HepG2 (cell line): ENCODE results near the gene POLA1. TPM values are rescaled to one million over a fixed set of nuclear protein-coding genes. Genes with fewer than 3 reads are reported as not detected.

Experiments used
- CC2D1A ChIP-seq: sonication (generic); formaldehyde crosslinking; IDR thresholded peaks from 2 replicates; pipeline ENCODE4 v1.8.1; 2023; ENCODE audit warnings: mild to moderate bottlenecking, missing genetic modification reagents
- CHCHD3 ChIP-seq: sonication (generic); formaldehyde crosslinking; IDR thresholded peaks from 2 replicates; pipeline ENCODE4 v1.8.0; 2022; ENCODE audit warnings: mild to moderate bottlenecking, missing genetic modification reagents, moderate library complexity
- GABPA ChIP-seq, 2 experiments: IDR thresholded peaks; 2 replicates each; pipeline ENCODE4 v1.6.1; 2011 to 2016; ENCODE audit warnings: low read depth in 2 of 2, low read length in 1 of 2, missing biosample characterization in 1 of 2, missing genetic modification characterization in 1 of 2
- GATAD1 ChIP-seq: IDR thresholded peaks from 2 replicates; pipeline ENCODE4 v1.6.1; 2016; ENCODE audit warnings: missing genetic modification reagents, missing compliant biosample characterization
- NFIB ChIP-seq: sonication (generic); formaldehyde crosslinking; IDR thresholded peaks from 2 replicates; pipeline ENCODE4 v1.9.0; 2021; ENCODE audit warnings: missing genetic modification reagents, mild to moderate bottlenecking, borderline replicate concordance
- PAF1 ChIP-seq: IDR thresholded peaks from 2 replicates; pipeline ENCODE4 v1.6.1; 2016; ENCODE audit warnings: missing genetic modification reagents, missing compliant biosample characterization
- RARG ChIP-seq: sonication (generic); formaldehyde crosslinking; IDR thresholded peaks from 2 replicates; pipeline ENCODE4 v1.4.0; 2020; ENCODE audit warnings: low read depth, mild to moderate bottlenecking, missing genetic modification reagents
- RBM22 ChIP-seq: fragments of 200-400 bp; formaldehyde crosslinking; optimal IDR thresholded peaks from 2 replicates; pipeline ENCODE3; 2017; ENCODE audit warnings: mild to moderate bottlenecking, low read length, moderate library complexity
- RCOR2 ChIP-seq: IDR thresholded peaks from 2 replicates; pipeline ENCODE4 v1.6.1; 2016; ENCODE audit warnings: missing biosample characterization, missing genetic modification reagents
- ZNF230 ChIP-seq: sonication (generic); formaldehyde crosslinking; IDR thresholded peaks from 2 replicates; pipeline ENCODE4 v1.4.0; 2020; ENCODE audit warnings: mild to moderate bottlenecking, missing genetic modification reagents
- ZNF326 ChIP-seq: sonication (generic); formaldehyde crosslinking; IDR thresholded peaks from 2 replicates; pipeline ENCODE4 v1.4.0; 2020; ENCODE audit warnings: missing genetic modification reagents, borderline replicate concordance
- ZNF337 ChIP-seq: sonication (generic); formaldehyde crosslinking; IDR thresholded peaks from 2 replicates; pipeline ENCODE4 v1.5.1; 2020; ENCODE audit warnings: missing genetic modification reagents, low read depth, mild to moderate bottlenecking, borderline replicate concordance
- ZNF343 ChIP-seq: sonication (generic); formaldehyde crosslinking; IDR thresholded peaks from 2 replicates; pipeline ENCODE4 v1.4.0; 2020; ENCODE audit warnings: mild to moderate bottlenecking, missing genetic modification reagents
- ZNF484 ChIP-seq: sonication (generic); formaldehyde crosslinking; IDR thresholded peaks from 2 replicates; pipeline ENCODE4 v1.5.1; 2020; ENCODE audit warnings: mild to moderate bottlenecking, low read depth, missing genetic modification reagents, borderline replicate concordance
- ZNF556 ChIP-seq: sonication (generic); formaldehyde crosslinking; IDR thresholded peaks from 2 replicates; pipeline ENCODE4 v1.4.0; 2020; ENCODE audit warnings: mild to moderate bottlenecking, missing genetic modification reagents, borderline replicate concordance
- ZNF607 ChIP-seq: sonication (generic); formaldehyde crosslinking; IDR thresholded peaks from 2 replicates; pipeline ENCODE4 v1.5.1; 2020; ENCODE audit warnings: missing genetic modification reagents, mild to moderate bottlenecking, borderline replicate concordance
- ZNF746 ChIP-seq: sonication (generic); formaldehyde crosslinking; IDR thresholded peaks from 2 replicates; pipeline ENCODE4 v1.8.0; 2022; ENCODE audit warnings: mild to moderate bottlenecking, missing genetic modification reagents
- polyA plus RNA-seq, 8 experiments: library from polyadenylated mRNA; depleted of rRNA in 3 of 8; stranded (reverse) in 7 of 8; unstranded in 1 of 8; fragments of >200 nt; fragmentation: Illumina TruSeq in 4 of 8; extraction: Trizol in 4 of 8; gene quantifications; 2 replicates each; pipeline versions ENCODE4 v1.2.1 to v1.2.3, GENCODE V29; 2011 to 2016; ENCODE audit warnings: low read depth in 4 of 8, missing spikeins in 1 of 8, mixed read lengths in 1 of 8; ENCODE audit not compliant: insufficient read depth in 1 of 8
- total RNA-seq, 5 experiments: library from RNA; depleted of rRNA; stranded (reverse); fragments of >200 nt; fragmentation: Illumina TruSeq; extraction: Trizol; gene quantifications; 2 replicates each; pipeline ENCODE4 v1.2.3, GENCODE V29; 2016; ENCODE audit warnings: low read depth in 1 of 5
- TF ChIP-seq, protein P1 (sequence below): sonication (generic); formaldehyde crosslinking; IDR thresholded peaks from 2 replicates; pipeline ENCODE4 v1.8.0; 2022; ENCODE audit warnings: missing genetic modification reagents, low read depth, mild to moderate bottlenecking, borderline replicate concordance
- TF ChIP-seq, protein P2 (sequence below): sonication (generic); formaldehyde crosslinking; IDR thresholded peaks from 2 replicates; pipeline ENCODE4 v1.8.1; 2022; ENCODE audit warnings: mild to moderate bottlenecking, missing genetic modification reagents
- TF ChIP-seq, protein P3 (sequence below): IDR thresholded peaks from 2 replicates; pipeline ENCODE4 v1.6.1; 2018; ENCODE audit warnings: missing genetic modification reagents
- TF ChIP-seq, protein P4 (sequence below): sonication (generic); formaldehyde crosslinking; IDR thresholded peaks from 2 replicates; pipeline ENCODE4 v1.4.0; 2020; ENCODE audit warnings: missing genetic modification reagents, borderline replicate concordance
- TF ChIP-seq, protein P5 (sequence below): sonication (generic); formaldehyde crosslinking; IDR thresholded peaks from 2 replicates; pipeline ENCODE4 v1.8.0; 2022; ENCODE audit warnings: missing genetic modification reagents, mild to moderate bottlenecking, moderate library complexity, borderline replicate concordance

Gene POLA1
- total and polyA plus RNA-seq, 2 of the 13 experiments (the other 11 are each of a cell fraction or from before 2014, with no cell fraction given) = 3.3 to 26.5 TPM

DNA sequence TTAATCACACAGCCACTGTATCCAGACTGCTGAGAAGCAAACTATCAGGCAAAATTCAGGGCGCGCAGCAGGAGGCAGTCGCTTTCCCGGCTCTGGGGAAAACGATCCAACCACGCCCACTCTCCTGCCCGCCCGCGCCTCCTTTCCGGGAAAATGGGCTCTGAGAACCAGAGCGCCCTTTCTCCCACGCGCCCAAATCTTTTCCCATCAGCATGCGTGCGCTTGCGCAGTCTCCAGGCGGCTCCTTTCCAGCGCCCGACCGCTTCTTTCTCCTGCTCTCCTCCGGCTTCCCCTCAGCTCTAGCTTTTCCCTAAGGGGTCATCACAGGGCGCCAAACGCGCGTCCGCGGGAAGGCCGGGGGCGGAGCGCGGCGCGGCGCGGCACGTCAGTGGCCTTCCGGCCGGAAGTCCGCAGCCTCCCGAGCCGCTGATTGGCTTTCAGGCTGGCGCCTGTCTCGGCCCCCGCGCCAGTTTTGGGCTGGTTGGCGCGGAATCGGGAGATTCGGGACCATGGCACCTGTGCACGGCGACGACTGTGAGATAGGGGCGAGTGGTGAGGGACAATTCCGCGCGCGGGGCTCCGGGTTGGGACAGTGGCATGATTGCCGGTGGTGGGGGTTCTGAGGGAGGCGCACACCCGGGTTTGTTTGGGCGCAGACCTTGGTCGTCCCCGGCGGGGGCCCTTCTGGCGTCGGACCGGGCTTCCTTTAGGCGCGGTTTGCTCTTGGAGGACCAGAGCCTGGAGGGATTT lies at the start of gene POLA1 (continued):
- TF ChIP-seq ZNF556 (CRISPR knock-in tag) = peak; percentile 66; the same call in 1 of the 2 replicates
- TF ChIP-seq, protein P1, sequence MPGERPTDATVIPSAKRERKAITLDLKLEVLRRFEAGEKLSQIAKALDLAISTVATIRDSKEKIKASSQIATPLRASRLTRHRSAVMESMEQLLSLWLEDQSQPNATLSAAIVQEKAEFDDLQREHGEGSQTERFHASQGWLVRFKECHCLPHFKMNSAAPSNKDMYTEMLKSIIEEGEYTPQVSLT = no peak
- no peak for TF ChIP-seq ZNF746
- TF ChIP-seq ZNF484 (CRISPR knock-in tag) = no peak
- TF ChIP-seq NFIB (CRISPR knock-in tag) = no peak
- no peak for TF ChIP-seq ZNF230 (CRISPR knock-in tag)
- TF ChIP-seq ZNF343 (CRISPR knock-in tag) = peak; percentile 77; the same call in 1 of the 2 replicates
- peak; percentile 55; the same call in 1 of the 2 replicates for TF ChIP-seq ZNF607 (CRISPR knock-in tag)
- no peak for TF ChIP-seq CHCHD3 (CRISPR knock-in tag)
- no peak for TF ChIP-seq PAF1 (CRISPR knock-in tag)
- TF ChIP-seq GABPA (IDR thresholded peaks at IDR 0.05; ENCODE audit: low read depth, low read length) = peak; percentile 83
- peak; percentile 75 for TF ChIP-seq GABPA (CRISPR knock-in tag; IDR thresholded peaks at IDR 0.05; ENCODE audit: low read depth)
- TF ChIP-seq, protein P2, sequence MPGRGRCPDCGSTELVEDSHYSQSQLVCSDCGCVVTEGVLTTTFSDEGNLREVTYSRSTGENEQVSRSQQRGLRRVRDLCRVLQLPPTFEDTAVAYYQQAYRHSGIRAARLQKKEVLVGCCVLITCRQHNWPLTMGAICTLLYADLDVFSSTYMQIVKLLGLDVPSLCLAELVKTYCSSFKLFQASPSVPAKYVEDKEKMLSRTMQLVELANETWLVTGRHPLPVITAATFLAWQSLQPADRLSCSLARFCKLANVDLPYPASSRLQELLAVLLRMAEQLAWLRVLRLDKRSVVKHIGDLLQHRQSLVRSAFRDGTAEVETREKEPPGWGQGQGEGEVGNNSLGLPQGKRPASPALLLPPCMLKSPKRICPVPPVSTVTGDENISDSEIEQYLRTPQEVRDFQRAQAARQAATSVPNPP (CRISPR knock-in tag) = no peak
- TF ChIP-seq RBM22 = no peak
- no peak for TF ChIP-seq RARG (CRISPR knock-in tag)
- peak; percentile 92 for TF ChIP-seq GATAD1 (CRISPR knock-in tag)
- TF ChIP-seq, protein P3, sequence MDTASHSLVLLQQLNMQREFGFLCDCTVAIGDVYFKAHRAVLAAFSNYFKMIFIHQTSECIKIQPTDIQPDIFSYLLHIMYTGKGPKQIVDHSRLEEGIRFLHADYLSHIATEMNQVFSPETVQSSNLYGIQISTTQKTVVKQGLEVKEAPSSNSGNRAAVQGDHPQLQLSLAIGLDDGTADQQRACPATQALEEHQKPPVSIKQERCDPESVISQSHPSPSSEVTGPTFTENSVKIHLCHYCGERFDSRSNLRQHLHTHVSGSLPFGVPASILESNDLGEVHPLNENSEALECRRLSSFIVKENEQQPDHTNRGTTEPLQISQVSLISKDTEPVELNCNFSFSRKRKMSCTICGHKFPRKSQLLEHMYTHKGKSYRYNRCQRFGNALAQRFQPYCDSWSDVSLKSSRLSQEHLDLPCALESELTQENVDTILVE (CRISPR knock-in tag) = no peak
- TF ChIP-seq CC2D1A (CRISPR knock-in tag) = no peak
- TF ChIP-seq, protein P4, sequence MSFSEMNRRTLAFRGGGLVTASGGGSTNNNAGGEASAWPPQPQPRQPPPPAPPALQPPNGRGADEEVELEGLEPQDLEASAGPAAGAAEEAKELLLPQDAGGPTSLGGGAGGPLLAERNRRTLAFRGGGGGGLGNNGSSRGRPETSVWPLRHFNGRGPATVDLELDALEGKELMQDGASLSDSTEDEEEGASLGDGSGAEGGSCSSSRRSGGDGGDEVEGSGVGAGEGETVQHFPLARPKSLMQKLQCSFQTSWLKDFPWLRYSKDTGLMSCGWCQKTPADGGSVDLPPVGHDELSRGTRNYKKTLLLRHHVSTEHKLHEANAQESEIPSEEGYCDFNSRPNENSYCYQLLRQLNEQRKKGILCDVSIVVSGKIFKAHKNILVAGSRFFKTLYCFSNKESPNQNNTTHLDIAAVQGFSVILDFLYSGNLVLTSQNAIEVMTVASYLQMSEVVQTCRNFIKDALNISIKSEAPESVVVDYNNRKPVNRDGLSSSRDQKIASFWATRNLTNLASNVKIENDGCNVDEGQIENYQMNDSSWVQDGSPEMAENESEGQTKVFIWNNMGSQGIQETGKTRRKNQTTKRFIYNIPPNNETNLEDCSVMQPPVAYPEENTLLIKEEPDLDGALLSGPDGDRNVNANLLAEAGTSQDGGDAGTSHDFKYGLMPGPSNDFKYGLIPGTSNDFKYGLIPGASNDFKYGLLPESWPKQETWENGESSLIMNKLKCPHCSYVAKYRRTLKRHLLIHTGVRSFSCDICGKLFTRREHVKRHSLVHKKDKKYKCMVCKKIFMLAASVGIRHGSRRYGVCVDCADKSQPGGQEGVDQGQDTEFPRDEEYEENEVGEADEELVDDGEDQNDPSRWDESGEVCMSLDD (CRISPR knock-in tag) = no peak
- no peak for TF ChIP-seq RCOR2 (CRISPR knock-in tag)
- no peak for TF ChIP-seq ZNF326 (CRISPR knock-in tag)
- TF ChIP-seq ZNF337 = no peak
- TF ChIP-seq, protein P5, sequence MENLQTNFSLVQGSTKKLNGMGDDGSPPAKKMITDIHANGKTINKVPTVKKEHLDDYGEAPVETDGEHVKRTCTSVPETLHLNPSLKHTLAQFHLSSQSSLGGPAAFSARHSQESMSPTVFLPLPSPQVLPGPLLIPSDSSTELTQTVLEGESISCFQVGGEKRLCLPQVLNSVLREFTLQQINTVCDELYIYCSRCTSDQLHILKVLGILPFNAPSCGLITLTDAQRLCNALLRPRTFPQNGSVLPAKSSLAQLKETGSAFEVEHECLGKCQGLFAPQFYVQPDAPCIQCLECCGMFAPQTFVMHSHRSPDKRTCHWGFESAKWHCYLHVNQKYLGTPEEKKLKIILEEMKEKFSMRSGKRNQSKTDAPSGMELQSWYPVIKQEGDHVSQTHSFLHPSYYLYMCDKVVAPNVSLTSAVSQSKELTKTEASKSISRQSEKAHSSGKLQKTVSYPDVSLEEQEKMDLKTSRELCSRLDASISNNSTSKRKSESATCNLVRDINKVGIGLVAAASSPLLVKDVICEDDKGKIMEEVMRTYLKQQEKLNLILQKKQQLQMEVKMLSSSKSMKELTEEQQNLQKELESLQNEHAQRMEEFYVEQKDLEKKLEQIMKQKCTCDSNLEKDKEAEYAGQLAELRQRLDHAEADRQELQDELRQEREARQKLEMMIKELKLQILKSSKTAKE (CRISPR knock-in tag) = no peak
